Gastroesophageal sphincter (tissue), 4 donors: ENCODE data around the gene EME2. TPM values are rescaled to one million over a fixed set of nuclear protein-coding genes. Genes with fewer than 3 reads are reported as not detected.

Experiments used
- ATAC-seq: fragments of 150-250 bp; one replicate; pipeline ENCODE4 v1.9.1; 2016; ENCODE audit warnings: mild to moderate bottlenecking, moderate library complexity
- H3K27ac ChIP-seq, 4 donors: fragments of 200-600 bp; sonication (generic) in 3 of 4; 1 replicate in 3 of 4; 2 replicates in 1 of 4; pipeline ENCODE4 v1.5.1; 2016 to 2019
- H3K27me3 ChIP-seq: fragments of 200-600 bp; sonication (generic); one replicate; pipeline ENCODE4 v1.5.1; 2019
- H3K36me3 ChIP-seq, 2 donors: fragments of 200-600 bp; sonication (generic); one replicate each; pipeline ENCODE4 v1.5.1; 2019; ENCODE audit warnings: control low read depth in 1 of 2
- H3K4me1 ChIP-seq, 3 donors: fragments of 200-600 bp; sonication (generic); 1 replicate in 2 of 3; 2 replicates in 1 of 3; pipeline ENCODE4 v1.5.1; 2016 to 2019; ENCODE audit warnings: control low read depth in 2 of 3
- H3K4me3 ChIP-seq, 2 donors: fragments of 200-600 bp; sonication (generic); one replicate each; pipeline ENCODE4 v1.5.1; 2019; ENCODE audit warnings: mild to moderate bottlenecking in 1 of 2, moderate library complexity in 1 of 2
- H3K9me3 ChIP-seq, 3 donors: fragments of 200-600 bp; sonication (generic); one replicate each; pipeline ENCODE4 v1.5.1; 2017 to 2019; ENCODE audit warnings: control low read depth in 2 of 3
- CTCF ChIP-seq, 4 experiments: fragments of 200-600 bp in 2 of 4; fragments of 450-650 bp in 2 of 4; sonication (generic) in 1 of 4; IDR thresholded peaks; one replicate each; pipeline ENCODE4 v1.5.1; 2017 to 2019; ENCODE audit warnings: antibody characterized with exemption in 4 of 4, mild to moderate bottlenecking in 2 of 4, moderate library complexity in 2 of 4
- EP300 ChIP-seq: sonication (generic); formaldehyde crosslinking; IDR thresholded peaks from one replicate; pipeline ENCODE4 v1.6.1; 2017; ENCODE audit warnings: antibody characterized with exemption, mild to moderate bottlenecking
- POLR2A ChIP-seq, 2 donors: fragments of 450-650 bp; IDR thresholded peaks; one replicate each; pipeline ENCODE4 v1.6.1; 2017; ENCODE audit warnings: antibody characterized with exemption in 2 of 2, mild to moderate bottlenecking in 2 of 2, moderate library complexity in 1 of 2
- POLR2AphosphoS5 ChIP-seq: sonication (generic); formaldehyde crosslinking; IDR thresholded peaks from one replicate; pipeline ENCODE4 v1.6.1; 2017; ENCODE audit warnings: antibody characterized with exemption
- WGBS, 2 donors: methylation state at CpG; one replicate each; pipeline ENCODE4 v1.1.5; 2018; ENCODE audit warnings: low coverage in 1 of 2; 5-methylcytosine and 5-hydroxymethylcytosine counted together
- total RNA-seq, 4 donors: library from RNA; depleted of rRNA; stranded (reverse); fragments of >200 nt; gene quantifications; one replicate each; pipeline ENCODE4 v1.1.0, GENCODE V29; 2016

Gene EME2
- total RNA-seq, 4 donors from 2014 or later: 4.6 to 20.4 (median 7.7) TPM

- no peaks in the 10 kb centered on the region for H3K4me1 ChIP-seq
- no peak for ATAC-seq
- H3K36me3 ChIP-seq: peaks cover 0 to 99% of the 10 kb centered on the region in 2 donors
- no peaks in the 10 kb centered on the region for H3K9me3 ChIP-seq
- H3K27me3 ChIP-seq: no peaks in the 10 kb centered on the region
- 94% methylated on average over 6 to 13 of the region's 29 CpGs for whole genome bisulfite sequencing, 2 donors
- TF ChIP-seq POLR2AphosphoS5 (no peak), CTCF (IDR thresholded peaks at IDR 0.05) (no peak), POLR2A (IDR thresholded peaks at IDR 0.05) (no peak), EP300 (no peak)
- no peak overlapping the region for H3K27ac ChIP-seq
- no peak overlapping the region for H3K4me3 ChIP-seq
Observed at GRCh38 chr16:1749152-1750117, 23.2 kb upstream of the EME2 start.

GRCh38 chr16:1751946-1752345 lies 20.7 kb upstream of the EME2 start:
- H3K9me3 ChIP-seq: no peaks in the 10 kb centered on the region
- no peak overlapping the region for H3K4me3 ChIP-seq
- WGBS, 2 donors: 100% methylated on average over 1 to 4 of the region's 16 CpGs
- no peaks in the 10 kb centered on the region for H3K4me1 ChIP-seq
- no peaks in the 10 kb centered on the region for H3K27me3 ChIP-seq
- ATAC-seq: no peak
- H3K27ac ChIP-seq: no peak overlapping the region
- peaks cover 0 to 98% of the 10 kb centered on the region in 2 donors for H3K36me3 ChIP-seq
- no peak for TF ChIP-seq CTCF (IDR thresholded peaks at IDR 0.05)
- no peak for TF ChIP-seq POLR2A (IDR thresholded peaks at IDR 0.05)
- TF ChIP-seq POLR2AphosphoS5: no peak
- TF ChIP-seq EP300: no peak

GRCh38 chr16:1752853-1753252 lies 19.8 kb upstream of the EME2 start:
- WGBS, 2 donors: 82 to 92% methylated on average over 10 to 13 of the region's 14 CpGs
- no peaks in the 10 kb centered on the region for H3K9me3 ChIP-seq
- H3K4me3 ChIP-seq: no peak overlapping the region

GRCh38 chr16:1754204-1754603 lies 18.4 kb upstream of the EME2 start:
- no peak for ATAC-seq
- H3K36me3 ChIP-seq: peaks cover 0 to 98% of the 10 kb centered on the region in 2 donors
- H3K4me1 ChIP-seq: no peaks in the 10 kb centered on the region
- TF ChIP-seq EP300 (no peak), POLR2AphosphoS5 (no peak), POLR2A (IDR thresholded peaks at IDR 0.05) (no peak), CTCF (IDR thresholded peaks at IDR 0.05) (no peak)
- H3K27ac ChIP-seq: no peak overlapping the region
- H3K9me3 ChIP-seq: no peaks in the 10 kb centered on the region
- H3K4me3 ChIP-seq: no peak overlapping the region
- 91 to 100% methylated on average over 2 to 8 of the region's 12 CpGs for WGBS, 2 donors
- H3K27me3 ChIP-seq: no peaks in the 10 kb centered on the region

More at GRCh38 chr16:1752853-1753252, 19.8 kb upstream of the EME2 start:
- Histone ChIP-seq H3K27me3 (no peaks in the 10 kb centered on the region), H3K27ac (no peak overlapping the region), H3K4me1 (no peaks in the 10 kb centered on the region), H3K36me3 (peaks cover 0 to 98% of the 10 kb centered on the region in 2 donors)
- ATAC-seq: no peak
- TF ChIP-seq POLR2A (IDR thresholded peaks at IDR 0.05) (no peak), EP300 (no peak), POLR2AphosphoS5 (no peak), CTCF (IDR thresholded peaks at IDR 0.05) (no peak)
